K562 treated with DMSO at 1 percent for 24 hours (cell line): ENCODE results near the gene PALB2. TPM values are rescaled to one million over a fixed set of nuclear protein-coding genes. Genes with fewer than 3 reads are reported as not detected.

Experiments
- total RNA-seq: library from RNA; unstranded; fragments of 300-600 nt; gene quantifications from 2 replicates; pipeline ENCODE4 v1.2.3, GENCODE V29; 2022; ENCODE audit warnings: low read depth; ENCODE audit not compliant: insufficient read depth

PALB2 gene
- total RNA-seq: 8.4 and 9.2 TPM in 2 replicates

GRCh38 chr16:23640931-23641765, at the start of gene PALB2, which contains the start of gene DCTN5:
TSS of gene PALB2 (minus strand) at chr16:23641310. CDS start at chr16:23641157, 153 bp downstream.
TSS of gene DCTN5 (plus strand) at chr16:23641466. CDS start at chr16:23641543, 77 bp downstream.

GRCh38 chr16:23678430-23679273, 37.5 kb upstream of the PALB2 start, which contains the start of gene PLK1:
TSS of gene PLK1 (plus strand) at chr16:23678889. CDS start at chr16:23678933, 44 bp downstream.

GRCh38 chr16:23595951-23596720, 45.0 kb downstream of the PALB2 start, which contains the start of gene NDUFAB1:
TSS of gene NDUFAB1 (minus strand) at chr16:23596316. CDS start at chr16:23596290, 26 bp downstream.

GRCh38 chr16:23556881-23557778, 84.0 kb downstream of the PALB2 start, which contains the start of the genes EARS2 and UBFD1:
TSS of gene EARS2 (minus strand) at chr16:23557350. CDS start at chr16:23557343, 7 bp downstream.
TSS of gene UBFD1 (plus strand) at chr16:23557727. CDS start at chr16:23557743, 16 bp downstream.

Other genes with a start within 250 kb of the PALB2 start
- gene COG7, start 188.1 kb downstream of the PALB2 start, total RNA-seq: 10.7 and 12.9 TPM in 2 replicates
- 47.6 and 52.5 TPM in 2 replicates for gene GGA2, start 130.8 kb downstream of the PALB2 start, total RNA-seq
- 8.0 and 9.5 TPM in 2 replicates for gene EARS2, start 84.0 kb downstream of the PALB2 start, total RNA-seq
- gene UBFD1, start 83.6 kb downstream of the PALB2 start, total RNA-seq: 78.6 and 81.8 TPM in 2 replicates
- 156 and 157 TPM in 2 replicates for gene NDUFAB1, start 45.0 kb downstream of the PALB2 start, total RNA-seq
- gene DCTN5, start 156 bp upstream of the PALB2 start, total RNA-seq: 50.9 and 59.0 TPM in 2 replicates
- 152 and 156 TPM in 2 replicates for gene PLK1, start 37.6 kb upstream of the PALB2 start, total RNA-seq
- 0.31 TPM in 1 of 2 replicates, not detected in the other for gene ERN2, start 71.9 kb upstream of the PALB2 start, total RNA-seq
- 2.1 and 2.5 TPM in 2 replicates for gene CHP2, start 113.7 kb upstream of the PALB2 start, total RNA-seq
- gene PRKCB, start 194.7 kb upstream of the PALB2 start, total RNA-seq: 110 and 114 TPM in 2 replicates